Activated CD8-positive, alpha-beta memory T cell treated with anti-CD3 and anti-CD28 coated beads for 36 hours (primary cell): ENCODE measurements around the gene C4orf50. TPM values are rescaled to one million over a fixed set of nuclear protein-coding genes. Genes with fewer than 3 reads are reported as not detected.
"Not testable (repeated sequence)": the region's sequence is repeated elsewhere in the genome, so short reads cannot be mapped to it uniquely, and the experiment has no call there.

Experiments used
- CTCF ChIA-PET: fragments of 350-600 bp; sonication (Branson Sonifier 250); formaldehyde crosslinking; loops from one replicate; lab custom pipeline; 2021; ENCODE audit warnings: antibody characterized with exemption; lab: Charles Lee
- POLR2A ChIA-PET: fragments of 350-600 bp; sonication (Branson Sonifier 250); formaldehyde crosslinking; loops from one replicate; lab custom pipeline; 2021; ENCODE audit warnings: antibody characterized with exemption; lab: Charles Lee
- total RNA-seq, 2 experiments: library from RNA; stranded (reverse); gene quantifications; one replicate each; pipeline ENCODE4 v1.2.3, GENCODE V29; 2021

The C4orf50 gene
- total RNA-seq, 2 experiments from 2014 or later = 0.17 to 0.19 TPM

DNA sequence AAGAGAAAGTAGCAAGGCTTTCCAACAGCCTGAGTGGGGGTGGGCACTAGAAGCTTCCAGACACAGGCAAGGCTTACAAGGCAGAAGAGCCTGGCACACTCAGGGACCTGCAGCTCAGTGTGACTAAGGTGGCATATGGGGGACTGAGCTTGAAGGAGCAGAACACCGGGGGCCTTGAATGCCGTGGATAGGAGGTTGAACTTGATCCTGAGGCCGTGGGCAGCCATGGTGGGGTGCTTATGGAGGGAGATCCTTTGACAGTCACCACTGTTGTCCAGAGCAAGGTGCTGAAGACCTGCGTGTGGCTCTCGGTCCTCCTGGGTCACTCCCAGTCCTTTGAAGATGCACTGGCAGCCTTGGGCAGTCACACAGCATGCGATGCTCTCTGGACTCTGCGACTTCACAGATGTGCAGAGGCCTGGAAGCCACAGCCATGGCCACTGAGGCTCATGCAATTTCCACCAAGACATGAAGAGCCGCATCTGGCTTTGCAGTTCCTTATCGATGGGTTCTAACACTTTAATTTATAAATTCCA is 18.3 kb downstream of the C4orf50 start:
- ChIA-PET CTCF (interaction anchor here (0.5 to 3.3 kb wide), 5 partner anchors 18 to 328 kb away, joined by 3 to 13 read pairs (median 5); no protein-coding TSS in a partner anchor), POLR2A (no interaction called here)

GRCh38 chr4:5999356-5999755 is 18.9 kb downstream of the C4orf50 start:
- ChIA-PET POLR2A (no interaction called here), CTCF (interaction anchor here (0.5 to 3.3 kb wide), 5 partner anchors 17 to 328 kb away, joined by 3 to 13 read pairs (median 5); no protein-coding TSS in a partner anchor)

DNA sequence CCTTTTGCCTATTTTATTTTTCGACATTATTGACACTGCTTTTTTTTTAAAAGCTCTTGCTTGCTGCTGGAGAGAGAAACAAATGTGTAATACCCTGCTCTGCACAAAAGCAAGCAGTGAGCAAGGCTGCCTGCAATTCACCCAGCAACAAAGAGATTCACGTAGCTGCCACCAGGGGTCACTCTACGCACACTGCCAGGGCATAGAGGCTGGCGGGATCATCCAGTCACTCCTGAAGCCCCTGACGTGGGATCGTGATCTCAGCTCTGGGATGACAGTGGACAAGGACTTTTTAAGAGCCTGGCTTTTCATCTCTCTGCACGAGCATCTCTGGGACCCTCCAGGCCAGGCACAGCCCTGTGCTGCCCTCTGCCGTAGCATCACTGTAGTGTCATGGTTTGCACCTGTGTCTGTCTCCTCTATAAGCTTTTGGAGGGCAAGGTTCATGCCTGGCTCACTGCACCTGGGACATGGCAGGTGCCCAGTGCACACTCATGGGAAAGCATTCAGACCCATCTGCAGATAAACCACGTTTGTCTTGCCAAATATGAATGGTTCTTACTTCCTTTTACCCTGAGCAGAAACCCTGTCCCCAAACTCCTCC is 19.8 kb downstream of the C4orf50 start:
- POLR2A ChIA-PET = no interaction called here
- CTCF ChIA-PET = interaction anchor here (1.1 to 3.3 kb wide), 11 partner anchors 13 to 333 kb away, joined by 3 to 18 read pairs (median 3); no protein-coding TSS in a partner anchor

GRCh38 chr4:5996641-5997040 is 21.6 kb downstream of the C4orf50 start:
- CTCF ChIA-PET = no interaction called here

DNA sequence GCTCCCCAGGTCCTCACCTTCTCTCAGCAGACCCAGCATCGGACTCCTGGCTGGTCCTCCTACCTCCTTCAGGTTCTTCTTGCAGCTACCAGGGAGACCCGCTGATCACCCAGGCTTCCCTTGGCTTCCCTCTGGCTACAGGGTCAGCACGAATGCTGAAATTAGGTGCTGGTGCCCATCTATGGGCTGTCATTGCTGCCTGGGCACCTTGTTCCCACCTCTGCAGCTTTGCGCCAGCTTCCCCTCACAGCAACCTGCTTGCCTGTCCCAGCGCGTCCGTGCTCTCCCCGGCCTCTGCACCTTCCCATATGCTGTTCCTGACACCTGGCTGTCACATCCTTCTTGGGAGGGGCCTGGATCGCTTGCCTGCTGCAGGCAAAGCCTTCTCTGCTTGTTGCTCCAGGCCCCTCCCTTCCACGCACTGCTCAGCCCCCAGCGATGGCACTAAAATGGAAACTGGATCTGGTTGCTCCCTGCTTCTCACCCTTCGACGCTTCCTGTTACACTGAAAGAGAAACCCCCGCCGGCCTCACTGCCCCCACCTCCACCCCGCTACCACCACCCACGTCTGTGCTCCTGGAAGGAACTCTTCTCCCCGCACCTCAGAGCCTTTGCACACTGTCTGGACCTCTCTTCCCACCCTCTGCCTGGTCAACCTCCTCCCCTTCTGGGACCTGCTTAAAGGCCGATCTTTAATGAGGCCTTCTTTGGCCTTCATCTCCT is 22.2 kb downstream of the C4orf50 start:
- ChIA-PET CTCF (no interaction called here), POLR2A (no interaction called here)

More at GRCh38 chr4:5996641-5997040, 21.6 kb downstream of the C4orf50 start:
- POLR2A ChIA-PET = no interaction called here

DNA sequence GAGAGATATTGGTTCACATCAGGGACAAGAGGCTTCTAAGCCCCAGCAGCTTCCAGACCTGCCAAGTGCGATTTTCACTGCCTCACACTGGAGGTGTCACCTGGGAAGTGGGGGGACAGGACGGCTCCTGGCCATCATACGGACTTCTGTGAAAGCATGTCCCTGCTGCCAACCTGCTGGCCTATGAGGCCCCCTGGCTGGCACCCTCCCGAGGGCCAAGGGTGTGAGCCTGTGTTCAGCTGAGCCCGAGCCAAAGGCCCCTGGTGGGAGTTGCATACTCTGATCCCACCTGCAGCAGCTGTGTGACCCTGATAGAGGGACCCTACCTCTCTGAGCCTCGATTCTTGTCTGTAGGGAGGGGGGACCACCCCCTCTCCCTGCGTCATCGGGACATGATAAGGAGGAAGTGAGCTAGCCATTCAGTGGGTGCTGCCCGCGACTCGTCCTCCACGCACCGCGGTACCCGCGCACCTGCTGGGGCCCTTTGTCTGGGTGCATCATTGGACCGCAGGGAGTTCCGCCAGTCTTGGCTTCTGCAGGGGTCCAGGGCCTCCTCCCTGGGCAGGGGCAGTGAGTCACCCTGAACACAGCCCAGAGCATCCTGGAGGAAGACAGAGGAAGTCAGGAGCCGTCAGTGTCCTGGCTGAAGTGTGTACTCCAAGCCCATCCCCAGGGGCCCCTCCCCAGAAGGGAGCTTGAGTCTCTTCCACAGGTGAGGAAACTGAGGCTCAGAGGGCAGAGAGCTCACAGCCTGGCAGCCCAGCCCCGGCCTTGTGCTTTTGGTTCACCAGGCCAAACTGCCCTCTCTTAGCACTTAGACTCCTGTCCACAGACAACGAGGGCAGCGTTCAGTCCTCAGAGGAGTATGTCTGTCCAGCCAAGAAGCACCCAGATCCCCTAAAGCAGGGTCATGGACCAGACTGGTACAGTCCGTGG is 24.1 kb downstream of the C4orf50 start:
- CTCF ChIA-PET = interaction anchor here (1.1 to 1.3 kb wide), 2 partner anchors 257 to 333 kb away, joined by 3 to 4 read pairs; no protein-coding TSS in a partner anchor
- POLR2A ChIA-PET = no interaction called here

DNA sequence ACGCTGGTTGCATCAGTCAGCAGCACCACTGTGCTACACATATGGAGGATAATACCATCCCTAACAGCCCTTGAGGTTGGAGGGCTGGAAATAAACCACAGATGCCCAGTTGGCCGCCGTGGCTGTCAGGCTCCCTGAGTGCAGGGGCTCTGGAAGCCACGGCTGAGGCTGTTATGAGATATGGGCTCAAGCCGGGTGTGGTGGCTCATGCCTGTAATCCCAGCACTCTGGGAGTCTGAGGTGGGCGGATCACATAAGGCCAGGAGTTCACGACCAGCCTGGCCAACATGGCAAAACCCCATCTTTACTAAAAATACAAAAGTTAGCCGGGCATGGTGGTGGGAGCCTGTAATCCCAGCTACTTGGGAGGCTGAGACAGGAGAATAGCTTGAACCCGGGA is 24.9 kb downstream of the C4orf50 start:
- POLR2A ChIA-PET, CTCF ChIA-PET: not testable (repeated sequence)

GRCh38 chr4:5992828-5993321 is 25.4 kb downstream of the C4orf50 start:
- ChIA-PET CTCF (no interaction called here), POLR2A (no interaction called here)

- ChIA-PET POLR2A (no interaction called here), CTCF (no interaction called here)
These were observed 25.9 kb downstream of the C4orf50 start for GRCh38 chr4:5992171-5992827.

- POLR2A ChIA-PET = no interaction called here
- CTCF ChIA-PET = no interaction called here
These were observed 26.8 kb downstream of the C4orf50 start for GRCh38 chr4:5991405-5991804.

DNA sequence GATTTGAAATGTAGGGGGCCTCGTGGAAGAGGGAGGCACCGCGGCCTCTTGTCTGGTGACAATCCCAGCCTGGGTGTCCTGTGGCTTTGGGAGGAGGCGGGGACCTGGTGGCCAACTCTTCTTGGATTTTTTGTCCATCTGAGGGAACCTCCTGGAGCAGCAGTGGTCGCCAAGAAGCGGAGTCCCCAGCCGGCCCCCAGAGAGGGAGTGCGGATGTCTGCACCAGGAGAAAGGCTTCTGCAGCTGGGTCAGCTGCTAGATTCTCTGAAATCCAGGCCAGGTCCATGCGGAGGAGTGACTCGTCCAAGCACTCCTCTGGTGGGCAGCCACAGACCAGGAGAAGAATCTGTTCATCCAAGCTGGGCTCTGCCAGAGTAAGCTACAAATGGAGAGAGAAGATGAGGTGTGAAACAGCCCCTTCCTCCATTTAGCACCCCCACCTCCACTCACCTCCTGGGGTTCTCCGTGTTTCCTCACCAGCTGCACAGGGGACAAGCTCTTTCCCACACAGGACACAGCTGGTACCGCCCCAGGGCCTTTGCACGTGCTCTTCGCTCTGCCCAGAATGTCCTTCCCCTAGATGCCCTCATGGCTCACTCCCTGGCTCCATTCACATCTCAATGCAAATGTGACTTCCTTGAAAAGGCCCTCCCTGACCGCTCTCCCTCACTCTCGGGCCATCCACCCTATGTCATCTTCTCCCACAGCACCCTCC is 27.6 kb downstream of the C4orf50 start:
- POLR2A ChIA-PET = no interaction called here
- CTCF ChIA-PET = no interaction called here

GRCh38 chr4:5989236-5990225 is 28.7 kb downstream of the C4orf50 start:
- POLR2A ChIA-PET = no interaction called here
- CTCF ChIA-PET = no interaction called here

DNA sequence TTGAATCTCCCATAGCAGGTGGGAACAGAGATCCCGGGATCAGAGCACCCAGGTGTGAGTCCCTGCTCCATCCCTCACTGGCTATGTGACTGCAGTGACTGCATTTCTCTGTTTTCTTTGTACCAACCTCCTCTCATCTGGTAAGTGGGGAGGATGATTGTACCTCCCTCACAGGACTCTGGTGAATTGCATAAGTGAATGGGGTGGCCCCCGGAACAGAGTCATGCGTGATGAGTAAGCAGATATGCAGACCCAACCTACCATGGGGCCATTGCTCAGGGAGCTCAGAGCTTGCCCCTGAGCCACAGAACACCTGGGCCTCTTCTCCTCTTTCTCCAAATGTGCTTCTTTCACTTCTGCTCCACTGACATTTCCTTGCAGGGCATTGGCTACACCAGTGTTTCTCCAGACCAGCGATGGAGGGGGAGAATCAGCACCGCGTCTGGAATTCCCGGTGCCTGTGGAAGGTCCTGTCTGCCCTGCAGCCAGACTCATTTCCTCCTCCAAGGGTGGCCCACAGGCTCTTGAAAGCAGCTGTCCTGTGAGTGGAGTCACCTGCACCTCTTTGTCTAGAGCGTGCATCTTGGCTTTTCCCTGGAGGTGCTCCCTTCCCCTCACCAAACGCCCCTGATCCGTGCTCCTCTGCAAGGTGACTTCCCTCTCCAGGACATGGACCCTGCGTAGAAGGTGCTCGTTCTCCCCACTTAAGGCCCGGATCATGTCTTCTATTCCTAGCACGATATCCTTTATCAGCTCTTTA is 30.0 kb downstream of the C4orf50 start:
- POLR2A ChIA-PET = no interaction called here
- CTCF ChIA-PET = no interaction called here

- POLR2A ChIA-PET = no interaction called here
- CTCF ChIA-PET = no interaction called here
These were observed 33.4 kb downstream of the C4orf50 start for GRCh38 chr4:5984843-5985242.

GRCh38 chr4:5982156-5982973 is 35.9 kb downstream of the C4orf50 start:
- ChIA-PET CTCF (interaction anchor here (0.7 to 1.2 kb wide), 3 partner anchors 15 to 17 kb away, joined by 3 read pairs; no protein-coding TSS in a partner anchor), POLR2A (no interaction called here)
